Posterior cingulate gyrus (tissue), 11 donors: Measurements from ENCODE around the gene SH3BGRL3.
A peak's percentile ranks its signal among the peaks of the same experiment; 100 is the strongest.
"Not testable (repeated sequence)": the region's sequence is repeated elsewhere in the genome, so short reads cannot be mapped to it uniquely, and the experiment has no call there.

Experiments
- DNase-seq, 10 donors: peaks; one replicate each; pipeline versions ENCODE4 v3.0.0 to v3.0.0-alpha.2; 2020 to 2021; ENCODE audit warnings: mixed read lengths in 3 of 10
- intact Hi-C: fragments of 100-400 bp; cut with DNase I; formaldehyde crosslinking; loops from one replicate; pipeline ENCODE4 v1.15.1; 2023

SH3BGRL3 gene

DNA sequence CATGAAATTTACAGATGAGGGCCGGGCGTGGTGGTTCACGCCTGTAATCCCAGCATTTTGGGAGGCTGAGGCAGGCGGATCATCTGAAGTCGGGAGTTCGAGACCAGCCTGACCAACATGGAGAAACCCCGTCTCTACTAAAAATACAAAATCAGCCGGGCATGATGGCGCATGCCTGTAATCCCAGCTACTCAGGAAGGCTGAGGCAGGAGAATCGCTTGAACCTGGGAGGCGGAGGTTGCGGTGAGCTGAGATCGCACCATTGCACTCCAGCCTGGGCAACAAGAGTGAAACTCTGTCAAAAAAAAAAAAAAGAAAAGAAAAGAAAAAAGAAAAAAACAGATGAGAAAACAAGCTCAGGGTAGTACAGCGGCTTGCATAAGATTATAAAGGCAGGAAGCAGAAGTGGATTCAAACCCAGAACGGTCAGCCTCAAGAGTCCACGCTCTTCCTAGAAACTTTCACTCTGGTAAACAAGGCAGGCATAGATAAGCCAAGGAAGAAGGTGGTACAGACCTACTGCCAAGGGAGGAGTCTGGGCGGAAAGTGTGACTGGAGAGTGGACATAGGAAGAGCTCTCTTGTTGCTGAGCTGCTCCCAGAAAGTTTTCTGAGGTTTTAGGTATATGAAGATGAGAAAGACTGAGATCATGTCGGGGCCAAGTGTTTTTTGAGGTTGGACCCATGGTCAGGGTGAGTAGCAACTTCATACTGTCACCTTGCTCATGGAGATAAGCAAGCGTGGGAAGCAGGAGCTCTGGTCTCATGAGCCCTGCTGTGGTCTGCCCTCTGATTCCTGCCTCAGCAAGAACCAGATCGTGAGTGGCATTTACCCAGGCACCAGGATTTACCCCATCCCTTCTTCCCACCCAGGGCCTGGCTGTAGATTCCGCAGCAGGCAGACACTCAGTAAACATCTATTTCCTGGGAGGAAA, 28.3 kb downstream of the SH3BGRL3 start:
- DNase-seq, intact Hi-C loops: not testable (repeated sequence)

DNA sequence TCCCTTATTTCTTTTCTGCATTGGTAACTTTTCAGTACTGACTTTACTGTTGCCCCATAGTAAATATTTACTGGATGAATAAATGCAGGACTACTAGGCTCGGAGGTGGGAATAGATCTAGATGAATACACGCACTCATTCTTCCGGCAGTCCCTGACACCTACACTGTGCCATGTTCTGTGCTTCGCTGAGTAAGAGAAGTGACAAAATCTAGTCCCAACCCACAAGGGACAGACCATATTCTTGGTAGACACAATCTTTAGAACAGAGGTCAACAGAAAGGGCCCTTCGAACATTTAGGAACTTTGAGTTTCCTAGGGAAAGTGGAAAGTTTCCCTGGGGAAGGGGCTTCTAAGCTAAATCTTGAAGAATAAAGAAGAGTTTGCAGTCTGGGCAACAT, 34.6 kb downstream of the SH3BGRL3 start:
- DNase-seq = no peak

DNA sequence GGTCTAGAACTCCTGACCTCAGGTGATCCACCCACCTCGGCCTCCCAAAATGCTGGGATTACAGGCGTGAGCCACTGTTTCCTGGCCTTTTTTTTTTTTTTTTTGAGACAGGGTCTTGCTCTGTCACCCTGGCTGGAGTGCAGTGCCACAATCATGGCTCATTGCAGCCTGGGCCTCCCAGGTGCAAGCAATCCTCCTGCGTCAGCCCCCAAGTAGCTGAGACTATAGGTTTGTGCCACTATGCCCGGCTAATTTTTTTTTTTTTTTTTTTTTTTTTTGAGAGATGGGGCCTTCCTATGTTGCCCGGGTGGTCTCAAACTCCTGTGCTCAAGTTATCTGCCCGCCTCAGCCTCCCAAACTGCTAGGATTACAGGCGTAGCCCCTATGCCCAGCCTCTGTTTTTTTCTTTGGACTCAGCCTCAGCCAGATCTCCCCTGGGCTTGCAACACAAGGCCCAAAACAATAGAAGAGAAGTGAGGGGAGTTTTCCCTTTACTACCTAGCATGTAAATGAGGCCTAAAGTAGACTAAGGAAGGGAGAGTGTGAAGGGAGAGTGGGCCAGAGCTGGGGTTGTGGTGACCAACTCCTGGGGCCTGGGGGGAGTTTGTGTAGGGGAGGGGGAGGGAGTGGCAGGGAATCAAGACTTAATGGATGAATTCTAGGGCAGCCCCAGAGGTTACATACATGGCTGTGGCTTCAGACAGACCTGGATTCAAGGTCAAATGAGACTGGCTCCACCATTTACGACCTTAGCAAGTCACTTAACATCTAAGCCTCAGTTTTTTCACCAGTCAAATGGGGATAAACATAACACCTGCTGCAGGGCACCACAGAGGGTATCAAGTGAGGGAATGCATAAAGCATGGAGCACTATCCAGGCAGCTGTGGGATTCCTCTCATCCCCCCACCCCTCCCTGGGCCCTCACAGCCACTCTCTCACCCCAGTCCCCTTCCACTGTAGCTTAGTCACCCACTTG, 36.3 kb downstream of the SH3BGRL3 start:
- DNase-seq = no peak
- intact Hi-C loops = no loop called here

More for the DNA sequence above, 34.6 kb downstream of the SH3BGRL3 start:
- intact Hi-C loops = no loop called here

GRCh38 chr1:26317146-26317545, 37.3 kb downstream of the SH3BGRL3 start:
- DNase-seq = no peak
- intact Hi-C loops = no loop called here

DNA sequence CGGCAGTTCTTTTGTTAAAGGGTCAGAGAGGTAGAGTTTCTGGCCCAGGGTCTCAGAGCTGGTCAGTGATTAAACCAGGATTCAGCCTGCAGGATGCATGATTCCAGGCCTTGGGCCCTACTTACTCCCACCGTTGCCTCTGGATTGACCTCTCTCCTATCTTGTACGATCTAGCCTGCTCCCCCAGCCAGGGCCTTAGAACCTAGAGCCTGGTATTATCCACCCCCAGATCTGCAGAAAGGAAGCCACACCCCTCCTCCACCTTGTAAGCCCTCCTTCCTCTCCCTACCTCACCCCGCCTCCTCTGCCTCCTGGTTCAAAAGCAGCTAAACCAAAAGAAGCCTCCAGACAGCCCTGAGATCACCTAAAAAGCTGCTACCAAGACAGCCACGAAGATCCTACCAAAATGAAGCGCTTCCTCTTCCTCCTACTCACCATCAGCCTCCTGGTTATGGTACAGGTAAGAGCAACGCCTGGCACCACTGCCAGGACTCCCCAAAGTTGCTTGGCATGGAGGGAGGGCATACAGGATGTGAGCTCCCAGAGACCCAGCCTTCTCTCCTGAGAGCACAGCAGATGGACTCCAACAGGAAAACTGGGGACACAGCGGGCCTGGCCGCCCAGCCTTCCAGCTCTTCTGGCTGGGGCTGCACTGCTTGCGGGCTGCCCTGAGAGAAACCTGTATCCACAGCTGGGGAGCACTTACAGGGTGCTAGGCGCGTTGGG, 37.9 kb downstream of the SH3BGRL3 start, which contains the start of gene CD52:
Gene CD52, plus strand, starts transcription at position 347 of the 726 bp plus-strand sequence. Its CDS starts 60 bp downstream, at position 407.
- intact Hi-C loops = no loop called here
- no peak for DNase-seq

DNA sequence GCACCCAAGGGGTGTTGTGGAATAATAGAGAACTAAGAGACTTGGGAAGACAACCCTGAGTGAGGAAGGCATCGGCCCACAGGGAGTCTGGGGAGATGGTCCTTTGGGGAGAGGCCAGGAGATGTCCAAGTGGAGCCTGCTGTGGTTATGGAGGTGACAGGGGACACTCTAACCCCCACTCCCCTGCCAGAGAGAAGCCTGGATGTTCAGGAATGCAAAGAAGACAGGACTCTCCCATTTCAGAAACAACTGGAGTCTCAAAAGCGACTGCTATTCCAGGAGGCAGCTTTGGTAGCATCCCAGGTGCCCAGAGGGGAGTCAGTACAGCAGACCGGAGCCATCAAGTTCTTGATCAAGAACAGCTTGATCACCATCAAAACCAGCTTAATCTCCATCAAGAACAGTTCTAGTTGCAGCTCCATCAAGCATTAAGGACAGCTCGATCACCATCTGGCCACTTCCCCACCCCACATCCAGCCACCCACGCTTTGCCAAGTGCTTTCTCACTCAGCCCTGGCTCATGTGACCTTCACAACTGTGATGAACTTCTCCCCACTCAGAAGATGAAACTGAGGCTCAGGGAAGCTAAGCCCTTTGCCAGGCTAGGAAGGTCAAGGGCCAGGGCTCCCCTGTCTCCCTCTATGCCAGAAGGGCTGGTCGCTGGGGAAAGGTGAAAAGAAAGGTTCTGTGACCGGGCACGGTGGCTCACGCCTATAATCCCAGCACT, 38.6 kb downstream of the SH3BGRL3 start:
- intact Hi-C loops = no loop called here
- peak in 2 of 10 donors; percentile 15 to 28 for DNase-seq

- no peak for DNase-seq
- intact Hi-C loops = loop anchor here (1.0 to 2.0 kb wide), 2 partner anchors 36 to 46 kb away; no protein-coding TSS in a partner anchor
These were observed 41.0 kb downstream of the SH3BGRL3 start for GRCh38 chr1:26320896-26321295.

GRCh38 chr1:26321315-26322041, 41.6 kb downstream of the SH3BGRL3 start:
- intact Hi-C loops = loop anchor here (1.0 to 2.0 kb wide), 2 partner anchors 36 to 47 kb away; no protein-coding TSS in a partner anchor
- DNase-seq = peak; percentile 84 to 98 (median 96)

GRCh38 chr1:26322042-26322331, 42.1 kb downstream of the SH3BGRL3 start:
- intact Hi-C loops = no loop called here
- DNase-seq = no peak

GRCh38 chr1:26323382-26323781, 43.5 kb downstream of the SH3BGRL3 start:
- intact Hi-C loops = no loop called here
- DNase-seq = no peak

GRCh38 chr1:26324550-26324949, 44.7 kb downstream of the SH3BGRL3 start:
- no peak for DNase-seq
- intact Hi-C loops = no loop called here

DNA sequence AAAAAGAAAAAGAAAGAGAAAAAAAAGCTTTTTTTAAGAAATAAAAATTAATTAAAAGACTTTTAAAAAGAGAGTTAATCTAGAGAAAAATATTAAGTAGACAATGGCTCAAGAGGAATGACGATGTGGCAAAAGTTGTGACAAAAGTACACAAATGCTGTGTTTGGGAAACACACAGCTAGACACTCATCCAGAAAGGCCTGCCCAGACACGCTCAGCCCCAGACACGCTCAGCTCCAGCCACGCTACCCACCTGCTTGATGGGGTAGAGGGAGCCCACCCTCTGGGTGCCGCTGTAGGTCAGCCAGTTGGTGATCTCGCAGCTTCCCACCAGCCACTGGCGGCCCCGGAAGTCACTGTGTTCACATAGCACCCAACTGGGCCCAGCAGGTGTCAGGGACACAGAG, 48.1 kb downstream of the SH3BGRL3 start:
- no peak for DNase-seq
- intact Hi-C loops = no loop called here

DNA sequence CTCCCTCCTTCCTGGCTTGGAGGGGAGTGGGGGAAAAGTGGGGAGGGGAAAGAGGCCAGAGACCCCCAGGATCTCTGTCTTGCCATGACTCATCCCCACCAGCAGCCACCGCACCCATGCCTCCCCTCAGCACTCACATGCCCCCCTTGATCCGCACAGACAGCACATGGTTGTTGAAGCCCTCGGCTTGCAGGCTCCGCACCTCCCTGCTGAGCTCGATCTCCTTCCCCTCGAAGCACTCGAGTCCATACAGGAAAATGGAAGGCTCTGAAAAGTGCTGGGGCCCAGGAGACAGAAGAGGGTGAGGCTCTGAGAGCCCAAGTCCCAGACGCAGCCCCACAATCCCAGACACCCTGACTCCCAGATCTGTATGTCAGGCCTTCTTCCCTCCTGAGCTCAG, 48.7 kb downstream of the SH3BGRL3 start:
- intact Hi-C loops = no loop called here
- DNase-seq = no peak

- DNase-seq, intact Hi-C loops: not testable (repeated sequence)
These were observed 49.5 kb downstream of the SH3BGRL3 start for GRCh38 chr1:26329380-26329779.

- intact Hi-C loops = no loop called here
- no peak for DNase-seq
These were observed 50.4 kb downstream of the SH3BGRL3 start for GRCh38 chr1:26330276-26330675.
